HG02973 (cell line): Measurements from ENCODE around the gene TTC4.

Experiments used
- ATAC-seq: cut with Tn5 transposase; IDR thresholded peaks from one replicate; pipeline ENCODE4 v1.9.1; 2021; ENCODE audit warnings: moderate library complexity; ENCODE audit not compliant: unreplicated experiment

The TTC4 gene

DNA sequence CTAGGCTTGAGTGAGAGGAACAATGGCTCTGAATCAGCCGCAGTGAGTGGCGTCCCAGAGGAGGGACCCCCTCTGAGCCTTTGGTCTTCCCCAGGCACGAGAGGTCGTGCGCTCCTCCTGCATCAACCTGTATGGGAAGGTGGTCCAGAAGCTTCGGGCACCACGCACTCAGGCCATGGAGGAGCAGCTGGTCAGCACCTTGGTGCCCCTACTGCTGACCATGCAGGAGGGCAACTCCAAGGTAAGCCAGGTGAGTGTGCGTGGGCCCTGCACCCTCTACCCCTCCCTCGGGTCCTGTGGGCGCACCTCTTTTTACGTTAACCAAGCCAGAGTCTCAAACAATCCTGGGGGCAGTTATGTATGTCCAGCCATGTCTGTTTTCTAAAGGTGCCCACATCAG, 13.7 kb upstream of the TTC4 start:
- no peak for ATAC-seq

GRCh38 chr1:54703471-54703870, 12.2 kb upstream of the TTC4 start:
- no peak for ATAC-seq

- ATAC-seq: no peak
These were observed 10.5 kb upstream of the TTC4 start for GRCh38 chr1:54705153-54705552.

DNA sequence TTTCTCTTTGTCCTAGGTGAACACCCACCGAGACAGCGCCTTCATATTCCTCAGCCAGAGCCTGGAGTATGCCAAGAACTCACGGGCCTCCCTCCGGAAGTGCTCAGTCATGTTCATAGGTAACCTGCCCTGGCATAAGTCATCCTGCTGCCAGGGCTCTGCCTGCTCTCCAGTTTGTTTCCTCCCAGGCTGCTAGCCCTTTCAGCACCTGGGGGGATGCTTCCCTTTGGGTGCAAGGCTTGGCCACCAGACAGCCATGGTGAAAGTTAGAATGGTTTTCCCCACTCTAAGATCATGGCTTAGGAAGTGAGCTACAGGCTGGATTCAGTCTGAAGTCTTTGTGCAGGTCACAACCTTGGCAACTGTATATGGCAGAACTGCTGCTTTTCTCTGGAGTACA, 9.2 kb upstream of the TTC4 start:
- no peak for ATAC-seq

- ATAC-seq: no peak
These were observed 7.3 kb upstream of the TTC4 start for GRCh38 chr1:54708385-54708784.

DNA sequence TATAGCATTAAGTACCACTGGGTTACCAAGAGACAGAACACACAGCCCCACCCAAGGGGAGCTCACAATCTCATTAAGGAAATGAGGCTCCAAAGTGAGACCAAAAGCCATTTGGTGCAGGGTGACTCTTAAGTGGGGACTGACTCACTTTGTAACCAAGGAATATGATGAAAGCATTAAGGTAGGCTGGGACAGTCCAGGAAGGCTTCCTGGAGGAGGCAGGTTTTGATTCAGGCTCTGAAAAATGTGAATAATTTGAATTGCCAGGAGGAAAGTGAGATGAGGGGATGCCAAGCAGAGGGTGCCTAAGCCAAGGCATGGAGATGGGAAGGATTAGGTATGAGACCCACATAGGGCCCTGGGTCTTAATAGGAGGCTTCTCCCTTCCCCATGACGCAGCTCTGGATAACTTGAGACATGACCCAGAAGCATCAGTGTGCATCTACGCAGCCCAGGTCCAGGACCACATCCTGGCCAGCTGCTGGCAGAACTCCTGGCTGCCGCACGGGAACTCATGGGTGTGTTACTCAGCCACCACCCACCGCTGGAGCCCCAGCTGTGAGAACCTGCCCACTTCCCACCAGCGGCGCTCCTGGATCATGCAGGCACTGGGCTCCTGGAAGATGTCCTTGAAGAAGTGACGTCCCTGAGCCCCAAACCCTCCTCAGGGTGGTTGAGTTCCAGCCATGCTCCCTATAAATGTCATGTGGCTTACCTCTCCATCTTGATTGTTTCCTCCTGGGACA, 5.9 kb upstream of the TTC4 start:
- no peak for ATAC-seq

DNA sequence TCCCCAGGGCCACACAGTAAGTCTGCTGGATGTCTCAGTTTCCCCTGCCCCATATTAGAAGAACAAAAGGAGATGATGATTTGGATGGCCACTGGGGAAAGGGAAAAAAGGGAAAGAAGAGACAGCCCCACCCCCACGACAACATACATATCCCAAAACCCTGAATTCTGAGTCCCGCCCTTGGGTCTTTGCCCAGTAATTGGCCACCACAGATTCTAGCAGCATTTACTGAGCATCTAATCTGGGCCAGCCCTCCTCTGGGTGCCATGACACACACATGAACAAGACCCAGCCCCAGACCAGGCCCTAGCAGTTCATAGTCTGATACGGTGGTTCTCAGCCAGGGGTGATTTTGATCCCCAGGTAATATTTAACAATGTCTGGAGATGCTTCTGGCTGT, 5.2 kb upstream of the TTC4 start:
- no peak for ATAC-seq

DNA sequence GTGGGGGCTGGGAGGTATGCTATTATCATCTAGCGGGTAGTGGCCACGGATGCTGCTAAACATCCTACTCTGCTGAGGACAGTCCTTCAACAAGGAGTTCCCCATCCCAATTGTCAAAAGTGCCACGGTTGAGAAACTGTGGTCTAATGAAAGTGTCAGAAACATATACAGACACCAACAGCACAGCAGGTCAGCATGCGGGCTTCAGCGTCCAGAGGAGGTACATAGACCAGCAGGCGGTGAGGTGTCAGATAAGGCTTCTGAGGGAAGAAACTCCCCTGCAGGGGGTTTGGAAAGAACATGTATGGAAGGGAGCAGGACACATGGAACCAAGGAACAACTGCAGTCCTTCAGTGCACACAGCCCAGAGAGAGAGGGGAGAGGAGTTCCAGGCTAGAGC, 4.8 kb upstream of the TTC4 start:
- no peak for ATAC-seq

- no peak for ATAC-seq
These were observed 4.1 kb upstream of the TTC4 start for GRCh38 chr1:54711536-54711935.

GRCh38 chr1:54714881-54715492, 674 bp upstream of the TTC4 start:
- ATAC-seq: no peak

DNA sequence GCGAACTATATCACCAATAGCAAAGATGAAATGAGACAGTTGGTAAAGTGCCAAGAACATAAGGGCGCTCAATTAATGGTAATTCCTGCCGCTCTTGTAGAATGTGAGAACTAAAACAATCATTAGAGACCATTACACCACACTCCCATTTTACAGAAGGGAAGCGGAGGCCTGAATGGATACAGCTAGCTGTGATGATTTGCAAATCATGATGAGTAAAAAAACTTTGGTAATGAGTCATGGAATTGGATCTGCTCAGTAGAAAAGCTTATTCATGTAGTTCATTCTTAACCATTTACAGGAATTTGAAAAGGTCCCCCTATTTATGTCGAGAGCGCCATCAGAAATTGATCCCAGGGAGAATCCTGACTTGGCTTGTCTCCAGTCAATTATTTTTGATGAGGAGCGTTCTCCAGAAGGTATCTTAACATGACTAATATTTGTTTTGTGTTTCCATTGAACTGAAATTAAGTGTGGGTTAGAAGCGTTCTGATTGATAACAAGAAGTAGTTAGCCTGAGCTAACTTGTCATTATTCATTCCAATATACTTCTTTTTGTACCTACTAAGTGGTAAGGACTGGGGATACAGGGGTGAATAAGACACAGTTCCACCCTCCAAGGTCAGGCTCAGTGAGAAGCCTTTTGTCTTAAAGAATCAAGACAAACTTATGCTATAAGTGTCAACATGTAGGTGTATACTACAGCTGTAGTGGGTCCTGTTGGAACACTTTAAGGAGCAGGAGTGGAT, 812 bp downstream of the TTC4 start:
- no peak for ATAC-seq

- no peak for ATAC-seq
These were observed 6.1 kb downstream of the TTC4 start for GRCh38 chr1:54721719-54722118.

DNA sequence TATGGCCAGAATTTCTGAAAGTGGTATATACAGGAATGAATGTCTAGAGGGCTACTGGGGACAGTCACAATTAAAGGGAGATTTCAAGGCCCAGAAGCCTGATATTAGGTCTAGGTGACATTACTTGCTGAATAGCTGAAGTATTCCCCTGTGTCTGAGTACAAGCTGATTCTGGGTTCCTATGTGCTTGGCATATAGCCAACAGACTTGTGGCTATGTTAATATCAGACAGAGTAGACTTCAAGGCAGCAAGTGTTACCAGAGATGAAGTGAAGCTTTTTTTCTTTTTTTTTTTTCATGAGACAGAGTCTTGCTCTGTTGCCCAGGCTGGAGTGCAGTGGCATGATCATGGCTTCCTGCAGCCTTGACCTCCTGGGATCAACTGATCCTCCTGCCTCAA, 8.3 kb downstream of the TTC4 start:
- no peak for ATAC-seq

- ATAC-seq: no peak
These were observed 9.1 kb downstream of the TTC4 start for GRCh38 chr1:54724771-54725170.

DNA sequence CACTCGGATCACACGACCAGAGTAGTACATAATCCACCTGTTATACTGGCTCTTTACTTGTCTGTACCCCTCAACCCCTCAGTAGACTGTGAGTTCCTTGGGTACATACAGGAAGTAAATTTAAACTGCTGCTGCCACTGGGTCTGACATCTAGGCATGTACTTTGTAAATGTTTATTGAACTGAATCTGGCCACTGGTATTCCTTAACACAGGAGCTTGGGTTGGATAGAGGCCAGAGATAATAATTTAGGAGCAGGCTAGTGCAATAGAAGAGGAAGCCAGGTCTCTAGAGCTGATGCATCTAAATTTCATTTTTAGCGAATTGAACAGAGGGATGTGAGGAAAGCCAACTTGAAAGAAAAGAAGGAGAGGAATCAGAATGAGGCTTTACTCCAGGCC, 12.4 kb downstream of the TTC4 start:
- no peak for ATAC-seq

GRCh38 chr1:54736685-54737084, 21.0 kb downstream of the TTC4 start:
- ATAC-seq: no peak

DNA sequence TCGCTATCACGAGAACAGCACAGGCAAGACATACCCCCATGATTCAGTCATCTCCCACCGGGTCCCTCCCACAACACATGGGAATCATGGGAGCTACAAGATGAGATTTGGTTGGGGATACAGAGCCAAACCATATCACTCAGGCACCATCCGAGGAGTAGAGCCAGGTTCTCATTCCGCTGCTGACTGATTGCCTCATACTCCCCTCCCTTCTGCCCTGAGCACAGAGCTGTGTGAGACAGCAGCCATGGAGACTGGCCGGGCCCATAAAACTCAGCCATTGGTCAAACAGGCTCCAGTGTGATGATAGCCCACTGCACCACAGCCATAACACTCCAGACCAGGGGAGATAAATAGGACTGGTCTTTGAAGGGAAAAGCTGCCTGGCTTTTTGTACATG, 22.6 kb downstream of the TTC4 start:
- ATAC-seq: no peak

- ATAC-seq: no peak
These were observed 25.9 kb downstream of the TTC4 start for GRCh38 chr1:54741531-54741930.

GRCh38 chr1:54742282-54742681, 26.6 kb downstream of the TTC4 start:
- ATAC-seq: no peak

- no peak for ATAC-seq
These were observed 28.0 kb downstream of the TTC4 start for GRCh38 chr1:54743416-54744226.

- ATAC-seq: no peak
These were observed 29.0 kb downstream of the TTC4 start for GRCh38 chr1:54744696-54745095.
